Measurements from ENCODE around the gene IL17REL. TPM values are rescaled to one million over a fixed set of nuclear protein-coding genes. Genes with fewer than 3 reads are reported as not detected.

IL17REL gene
- total RNA-seq, 1 donor from 2014 or later: not detected

DNA sequence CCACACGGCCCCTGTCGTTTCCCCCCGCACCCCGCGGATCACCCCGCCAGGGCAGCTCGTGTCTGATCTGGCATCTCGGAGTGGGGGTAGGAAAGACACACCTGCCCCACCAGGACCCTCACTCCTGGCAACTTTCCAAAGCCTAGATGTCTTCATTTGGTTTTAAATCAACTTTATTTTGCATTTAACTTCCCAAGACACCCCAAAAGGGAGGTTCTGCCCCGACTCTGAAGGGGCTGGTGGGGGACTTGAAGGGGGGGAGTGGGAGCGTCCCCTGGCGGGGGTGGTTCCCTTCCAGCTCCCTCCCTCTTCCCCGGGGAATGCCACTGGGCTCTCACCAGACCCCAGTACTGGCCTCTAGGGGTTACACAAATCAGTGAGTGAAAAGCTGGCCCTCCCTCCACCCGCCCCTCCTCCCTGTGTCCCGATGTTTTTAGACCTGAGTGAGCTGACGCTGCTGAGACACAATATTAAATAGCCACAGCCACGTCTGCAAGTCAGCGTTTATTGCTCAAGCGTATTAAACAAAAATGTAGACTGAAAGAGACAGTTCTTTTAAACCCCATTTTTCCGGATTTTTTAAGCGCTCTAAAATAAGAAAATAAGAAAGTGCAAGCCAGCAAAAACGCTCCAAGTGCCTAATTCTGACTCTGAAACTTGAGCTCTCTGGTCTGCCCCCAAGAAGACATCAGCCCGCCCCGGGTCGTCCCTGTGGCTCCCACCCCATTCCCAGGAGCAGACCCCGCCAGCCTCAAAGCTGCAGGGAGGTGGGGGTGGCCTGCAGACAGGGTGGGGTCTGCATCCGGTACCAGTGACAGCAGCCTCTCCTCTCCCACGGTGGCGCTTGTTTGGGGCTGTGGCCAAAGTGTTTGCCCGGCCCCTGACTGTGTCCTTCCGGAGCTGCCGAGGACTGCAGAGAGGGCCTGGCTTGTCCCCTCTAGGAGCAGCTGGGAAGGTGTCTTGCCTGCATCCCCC is 46.6 kb upstream of the IL17REL start:
- DNase-seq (ENCODE audit: low read depth): no peak
- TF ChIP-seq, protein P1, sequence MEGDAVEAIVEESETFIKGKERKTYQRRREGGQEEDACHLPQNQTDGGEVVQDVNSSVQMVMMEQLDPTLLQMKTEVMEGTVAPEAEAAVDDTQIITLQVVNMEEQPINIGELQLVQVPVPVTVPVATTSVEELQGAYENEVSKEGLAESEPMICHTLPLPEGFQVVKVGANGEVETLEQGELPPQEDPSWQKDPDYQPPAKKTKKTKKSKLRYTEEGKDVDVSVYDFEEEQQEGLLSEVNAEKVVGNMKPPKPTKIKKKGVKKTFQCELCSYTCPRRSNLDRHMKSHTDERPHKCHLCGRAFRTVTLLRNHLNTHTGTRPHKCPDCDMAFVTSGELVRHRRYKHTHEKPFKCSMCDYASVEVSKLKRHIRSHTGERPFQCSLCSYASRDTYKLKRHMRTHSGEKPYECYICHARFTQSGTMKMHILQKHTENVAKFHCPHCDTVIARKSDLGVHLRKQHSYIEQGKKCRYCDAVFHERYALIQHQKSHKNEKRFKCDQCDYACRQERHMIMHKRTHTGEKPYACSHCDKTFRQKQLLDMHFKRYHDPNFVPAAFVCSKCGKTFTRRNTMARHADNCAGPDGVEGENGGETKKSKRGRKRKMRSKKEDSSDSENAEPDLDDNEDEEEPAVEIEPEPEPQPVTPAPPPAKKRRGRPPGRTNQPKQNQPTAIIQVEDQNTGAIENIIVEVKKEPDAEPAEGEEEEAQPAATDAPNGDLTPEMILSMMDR (conservative IDR thresholded peaks at IDR 0.05; ENCODE audit: low read depth, low read length): no peak
- no peak overlapping the region for H3K4me3 ChIP-seq (ENCODE audit: low read depth, low read length)

DNA sequence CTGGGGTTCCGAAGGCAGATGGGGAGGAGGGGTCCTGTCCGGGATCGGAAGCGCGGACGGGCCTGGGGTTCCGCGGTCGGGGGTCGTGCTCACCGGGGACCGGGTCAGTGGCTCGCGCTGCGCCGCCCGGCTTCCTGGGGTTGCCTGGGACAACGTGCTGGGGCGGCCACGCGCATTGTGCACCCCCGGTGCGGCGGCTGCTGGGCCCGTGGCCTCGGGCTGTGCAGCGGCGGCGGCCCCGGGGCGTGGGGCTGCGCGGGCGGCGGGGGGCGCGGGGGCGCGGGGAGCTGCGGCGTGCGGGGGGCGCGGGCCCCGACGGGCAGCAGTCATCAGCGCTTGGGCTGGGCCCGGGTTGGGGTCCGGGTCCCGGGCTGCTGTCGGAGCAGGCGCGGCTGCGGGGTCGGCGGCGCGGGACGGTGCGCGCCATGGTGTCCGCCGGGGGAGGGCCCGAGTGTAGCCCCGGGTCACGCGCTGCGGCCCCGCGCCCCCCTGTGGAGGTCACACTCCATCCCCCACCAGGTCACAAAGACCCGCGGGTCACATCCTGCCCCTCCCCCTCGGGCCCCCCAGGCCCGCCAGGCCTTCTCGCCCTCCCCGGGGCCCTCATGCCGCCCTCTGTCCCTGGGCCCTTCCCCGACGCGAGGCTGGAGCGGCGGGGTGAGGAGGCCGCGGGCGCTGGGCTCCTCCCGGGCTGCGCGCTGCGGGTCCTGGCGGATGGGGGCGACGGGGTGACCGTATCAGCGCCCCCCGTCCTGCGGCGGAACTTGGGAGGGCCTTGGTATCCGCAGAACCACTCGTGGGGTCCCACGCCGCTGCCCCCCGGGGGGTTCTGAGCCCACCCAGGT is 45.7 kb upstream of the IL17REL start, which contains the start of gene TTLL8:
TSS of gene TTLL8 (minus strand) at position 238 of the 845 bp plus-strand sequence.
- no peak within 1 kb of the TSS for H3K4me3 ChIP-seq (ENCODE audit: low read depth, low read length)
- no peak for DNase-seq (ENCODE audit: low read depth)
- TF ChIP-seq, protein P1 (conservative IDR thresholded peaks at IDR 0.05; ENCODE audit: low read depth, low read length): no peak

DNA sequence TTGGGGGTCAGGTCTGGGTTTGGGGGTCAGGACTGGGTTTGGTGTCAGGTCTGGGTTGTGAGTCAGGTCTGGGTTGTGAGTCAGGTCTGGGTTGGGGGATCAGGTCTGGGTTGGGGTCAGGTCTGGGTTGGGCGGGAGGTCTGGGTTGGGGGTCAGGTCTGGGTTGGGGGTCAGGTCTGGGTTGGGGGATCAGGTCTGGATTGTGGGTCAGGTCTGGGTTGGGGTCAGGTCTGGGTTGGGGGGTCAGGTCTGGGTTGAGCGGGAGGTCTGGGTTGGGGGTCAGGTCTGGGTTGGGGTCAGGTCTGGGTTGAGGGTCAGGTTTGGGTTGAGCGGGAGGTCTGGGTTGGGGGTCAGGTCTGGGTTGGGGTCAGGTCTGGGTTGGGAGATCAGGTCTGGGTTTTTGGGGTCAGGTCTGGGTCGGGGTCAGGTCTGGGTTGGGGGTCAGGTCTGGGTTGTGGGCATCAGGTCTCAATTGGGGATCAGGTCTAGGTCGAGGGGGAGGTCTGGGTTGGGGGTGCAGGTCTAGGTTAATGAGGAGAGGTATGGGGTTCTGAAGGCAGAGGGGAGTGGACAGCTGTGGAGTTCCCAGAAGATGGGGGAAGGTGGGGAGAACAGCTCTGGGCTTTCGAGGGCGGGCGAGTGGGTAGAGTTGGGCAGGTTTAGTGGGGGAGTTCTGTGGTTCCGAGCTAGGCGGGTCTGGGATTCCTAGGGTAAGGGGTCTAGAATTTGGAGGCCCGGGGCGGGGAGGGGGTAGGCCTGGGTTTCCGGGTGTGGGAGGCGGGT is 44.9 kb upstream of the IL17REL start:
- no peak overlapping the region for H3K4me3 ChIP-seq (ENCODE audit: low read depth, low read length)
- no peak for DNase-seq (ENCODE audit: low read depth)
- TF ChIP-seq, protein P1 (conservative IDR thresholded peaks at IDR 0.05; ENCODE audit: low read depth, low read length): no peak

DNA sequence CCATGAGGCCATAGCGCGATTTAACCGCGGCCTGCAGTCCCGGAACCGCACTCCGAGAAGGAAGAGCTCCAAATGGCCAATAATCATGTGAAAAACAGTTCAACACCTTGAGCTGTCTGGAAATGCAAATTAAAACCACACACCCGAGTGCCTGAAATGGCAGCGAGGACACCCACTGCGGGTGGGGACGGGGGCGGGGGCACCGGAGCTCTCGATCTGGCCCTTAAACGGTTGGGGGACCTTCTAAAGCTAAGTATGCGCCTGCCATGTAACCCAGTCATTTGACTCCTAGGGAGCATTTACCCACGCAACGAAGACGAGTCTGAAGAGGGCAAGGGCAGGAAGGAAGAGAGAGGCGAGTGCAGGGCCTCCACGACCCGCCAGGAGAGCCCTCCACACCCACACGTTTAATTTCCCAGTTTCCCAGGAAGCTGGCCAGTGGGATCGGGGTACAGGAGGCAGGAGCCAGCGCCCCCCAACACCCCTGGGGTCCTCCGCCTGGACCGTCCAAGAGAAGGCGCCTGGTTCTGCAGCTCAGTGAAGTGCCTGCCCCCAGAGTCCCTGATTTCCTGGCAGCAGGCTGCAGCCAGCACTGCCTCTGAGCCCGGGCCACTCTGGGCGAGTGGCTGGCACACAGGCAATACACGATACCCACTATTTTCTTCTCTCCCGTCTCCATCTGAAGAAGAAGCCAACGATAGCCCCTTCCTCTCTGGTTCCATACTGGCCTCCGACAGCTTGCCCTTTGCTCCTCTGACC is 43.8 kb upstream of the IL17REL start:
- no peak overlapping the region for H3K4me3 ChIP-seq (ENCODE audit: low read depth, low read length)
- no peak for DNase-seq (ENCODE audit: low read depth)
- TF ChIP-seq, protein P1 (conservative IDR thresholded peaks at IDR 0.05; ENCODE audit: low read depth, low read length): no peak

DNA sequence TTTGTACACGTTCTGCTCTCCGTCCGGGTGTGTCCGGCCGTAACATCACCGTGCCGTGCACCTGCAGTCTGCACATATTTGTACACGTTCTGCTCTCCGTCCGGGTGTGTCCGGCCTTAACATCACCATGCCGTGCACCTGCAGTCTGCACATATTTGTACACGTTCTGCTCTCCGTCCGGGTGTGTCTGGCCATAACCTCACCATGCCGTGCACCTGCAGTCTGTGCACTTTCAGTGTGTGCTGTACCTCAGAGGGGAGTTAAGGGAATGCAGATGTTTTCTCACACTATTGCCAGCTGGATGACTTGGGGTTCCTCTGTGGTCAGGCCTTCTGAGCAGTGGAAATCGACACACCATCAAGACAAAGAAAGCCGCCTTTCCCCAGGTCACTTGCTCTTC is 41.3 kb upstream of the IL17REL start:
- TF ChIP-seq, protein P1 (conservative IDR thresholded peaks at IDR 0.05; ENCODE audit: low read depth, low read length): no peak

DNA sequence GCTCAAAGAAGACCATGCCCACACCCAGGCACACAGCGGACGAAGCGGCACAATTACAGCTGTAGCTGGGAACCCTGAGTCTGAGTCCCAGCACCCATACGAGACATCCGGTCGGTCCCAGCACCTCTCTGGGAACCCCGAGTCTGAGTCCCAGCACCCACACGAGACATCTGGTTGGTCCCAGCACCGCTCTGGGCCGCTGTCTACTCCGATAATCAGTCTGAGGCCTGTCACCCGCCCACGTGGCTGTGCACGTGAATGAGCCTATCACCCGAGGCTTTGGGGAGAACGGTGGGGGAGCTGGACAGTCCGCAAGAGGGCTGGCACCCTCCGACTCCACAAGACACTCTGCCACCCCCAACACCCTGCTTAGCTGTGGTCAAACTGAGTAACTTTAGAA is 39.4 kb upstream of the IL17REL start:
- TF ChIP-seq, protein P1 (conservative IDR thresholded peaks at IDR 0.05; ENCODE audit: low read depth, low read length): no peak
- DNase-seq (ENCODE audit: low read depth): no peak
- H3K4me3 ChIP-seq (ENCODE audit: low read depth, low read length): no peak overlapping the region

More for the DNA sequence above, 41.3 kb upstream of the IL17REL start:
- no peak for DNase-seq (ENCODE audit: low read depth)
- no peak overlapping the region for H3K4me3 ChIP-seq (ENCODE audit: low read depth, low read length)
